Hepatocyte (in vitro differentiated cells): Measurements from ENCODE around the gene EIF4G3. TPM values are rescaled to one million over a fixed set of nuclear protein-coding genes. Genes with fewer than 3 reads are reported as not detected.

ENCODE experiments used
- DNase-seq: peaks from one replicate; pipeline ENCODE4 v3.0.0-alpha.2; 2016; ENCODE audit warnings: low spot score
- H2AFZ ChIP-seq: fragments of 200-600 bp; sonication (generic); 2 replicates; pipeline ENCODE4 v1.6.0; 2016; ENCODE audit warnings: antibody characterized with exemption, mild to moderate bottlenecking
- H3K27ac ChIP-seq: fragments of 200-600 bp; sonication (generic); 2 replicates; pipeline ENCODE4 v1.5.1; 2016; ENCODE audit warnings: mild to moderate bottlenecking
- H3K27me3 ChIP-seq: fragments of 200-600 bp; sonication (generic); 2 replicates; pipeline ENCODE4 v1.6.1; 2016
- H3K36me3 ChIP-seq: fragments of 200-600 bp; sonication (generic); replicated peaks from 2 replicates; pipeline ENCODE4 v1.5.1; 2016; ENCODE audit warnings: low read depth; ENCODE audit not compliant: insufficient read depth
- H3K4me1 ChIP-seq: fragments of 200-600 bp; sonication (generic); 2 replicates; pipeline ENCODE4 v1.5.1; 2016; ENCODE audit warnings: mild to moderate bottlenecking, moderate library complexity; ENCODE audit not compliant: insufficient read depth
- H3K4me2 ChIP-seq: fragments of 200-600 bp; sonication (generic); 2 replicates; pipeline ENCODE4 v1.6.0; 2016
- H3K4me3 ChIP-seq: fragments of 200-600 bp; sonication (generic); 2 replicates; pipeline ENCODE4 v1.5.1; 2016; ENCODE audit warnings: mild to moderate bottlenecking
- H3K79me2 ChIP-seq: fragments of 200-600 bp; sonication (generic); 2 replicates; pipeline ENCODE4 v1.6.0; 2017; ENCODE audit warnings: mild to moderate bottlenecking
- H3K9me2 ChIP-seq: fragments of 200-600 bp; sonication (generic); replicated peaks from 2 replicates; pipeline ENCODE4 v1.6.0; 2017; ENCODE audit warnings: mild to moderate bottlenecking; ENCODE audit not compliant: insufficient read depth
- H3K9me3 ChIP-seq: fragments of 200-600 bp; sonication (generic); 2 replicates; pipeline ENCODE4 v1.5.1; 2016; ENCODE audit warnings: low read depth, mild to moderate bottlenecking
- H4K20me1 ChIP-seq: fragments of 200-600 bp; sonication (generic); 2 replicates; pipeline ENCODE4 v1.6.0; 2016; ENCODE audit warnings: mild to moderate bottlenecking; ENCODE audit not compliant: insufficient read depth, poor library complexity, severe bottlenecking
- CTCF ChIP-seq: fragments of 200-600 bp; sonication (generic); IDR thresholded peaks from 2 replicates; pipeline ENCODE4 v1.5.1; 2016; ENCODE audit warnings: antibody characterized with exemption, mild to moderate bottlenecking; ENCODE audit not compliant: poor library complexity
- EZH2 ChIP-seq: fragments of 200-600 bp; sonication (generic); IDR thresholded peaks from 2 replicates; pipeline ENCODE4 v1.6.1; 2016; ENCODE audit warnings: antibody characterized with exemption, mild to moderate bottlenecking, borderline replicate concordance
- EZH2phosphoT487 ChIP-seq: fragments of 200-600 bp; sonication (generic); IDR thresholded peaks from one replicate; pipeline ENCODE4 v1.6.1; 2018; ENCODE audit warnings: antibody characterized with exemption, mild to moderate bottlenecking, low read depth, moderate library complexity; ENCODE audit not compliant: unreplicated experiment, severe bottlenecking
- WGBS: methylation state at CpG from one replicate; pipeline ENCODE4 v1.1.6; 2016; ENCODE audit warnings: low lambda C conversion rate; ENCODE audit errors: missing lambda C conversion rate; 5-methylcytosine and 5-hydroxymethylcytosine counted together
- polyA plus RNA-seq: library from polyadenylated mRNA; unstranded; fragments of >200 nt; fragmentation: Nextera tagmentation; extraction: Ambion mirVana; gene quantifications from 2 replicates; pipeline ENCODE4 v1.2.1, GENCODE V29; 2016
- total RNA-seq: library from RNA; depleted of rRNA; stranded (reverse); fragments of >200 nt; gene quantifications from 2 replicates; pipeline ENCODE4 v1.2.3, GENCODE V29; 2014

Gene EIF4G3
- total and polyA plus RNA-seq, 2 experiments from 2014 or later: 33.4 to 42.2 TPM

DNA sequence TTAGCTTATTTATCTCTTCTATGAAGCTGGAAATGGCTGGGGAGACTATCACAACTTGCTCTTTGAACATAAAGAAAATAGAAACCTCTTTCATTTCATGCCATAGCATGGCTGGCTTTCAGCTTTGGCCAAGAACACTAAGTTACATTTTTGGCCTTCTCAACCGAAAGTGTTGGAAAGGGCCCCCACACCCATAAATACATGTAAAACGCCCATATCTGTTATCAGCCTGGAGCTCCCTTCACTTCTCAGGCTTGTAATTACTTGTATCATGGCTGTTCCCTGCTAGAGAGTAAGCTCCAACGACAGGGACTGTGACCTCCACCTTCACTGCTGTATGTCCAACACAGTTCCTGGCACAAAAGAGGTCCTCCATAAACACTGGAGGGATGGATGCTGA is 12.7 kb upstream of the EIF4G3 start:
- no peak overlapping the region for H3K27ac ChIP-seq
- H3K9me2 ChIP-seq: no peaks in the 10 kb centered on the region
- no peaks in the 10 kb centered on the region for H3K9me3 ChIP-seq
- no peak for TF ChIP-seq EZH2
- TF ChIP-seq EZH2phosphoT487: no peak
- TF ChIP-seq CTCF: no peak
- H2AFZ ChIP-seq: no peak overlapping the region
- no peak overlapping the region for H3K4me2 ChIP-seq
- H3K79me2 ChIP-seq: no peaks in the 10 kb centered on the region
- no peak overlapping the region for H3K4me3 ChIP-seq
- DNase-seq: no peak
- H3K36me3 ChIP-seq: no peaks in the 10 kb centered on the region
- no peaks in the 10 kb centered on the region for H3K27me3 ChIP-seq
- H3K4me1 ChIP-seq: no peaks in the 10 kb centered on the region
- H4K20me1 ChIP-seq: no peaks in the 10 kb centered on the region
- 69% methylated on average over 3 of the region's 3 CpGs for WGBS

GRCh38 chr1:21188235-21188634 is 11.5 kb upstream of the EIF4G3 start:
- Histone ChIP-seq H3K9me2 (no peaks in the 10 kb centered on the region), H3K79me2 (no peaks in the 10 kb centered on the region), H3K9me3 (no peaks in the 10 kb centered on the region), H3K4me3 (no peak overlapping the region), H2AFZ (no peak overlapping the region), H4K20me1 (no peaks in the 10 kb centered on the region), H3K36me3 (no peaks in the 10 kb centered on the region), H3K27me3 (no peaks in the 10 kb centered on the region), H3K4me2 (no peak overlapping the region), H3K4me1 (no peaks in the 10 kb centered on the region), H3K27ac (no peak overlapping the region)
- no peak for DNase-seq
- no peak for TF ChIP-seq CTCF
- no peak for TF ChIP-seq EZH2phosphoT487
- no peak for TF ChIP-seq EZH2
- whole genome bisulfite sequencing: 91% methylated on average over 3 of the region's 3 CpGs

DNA sequence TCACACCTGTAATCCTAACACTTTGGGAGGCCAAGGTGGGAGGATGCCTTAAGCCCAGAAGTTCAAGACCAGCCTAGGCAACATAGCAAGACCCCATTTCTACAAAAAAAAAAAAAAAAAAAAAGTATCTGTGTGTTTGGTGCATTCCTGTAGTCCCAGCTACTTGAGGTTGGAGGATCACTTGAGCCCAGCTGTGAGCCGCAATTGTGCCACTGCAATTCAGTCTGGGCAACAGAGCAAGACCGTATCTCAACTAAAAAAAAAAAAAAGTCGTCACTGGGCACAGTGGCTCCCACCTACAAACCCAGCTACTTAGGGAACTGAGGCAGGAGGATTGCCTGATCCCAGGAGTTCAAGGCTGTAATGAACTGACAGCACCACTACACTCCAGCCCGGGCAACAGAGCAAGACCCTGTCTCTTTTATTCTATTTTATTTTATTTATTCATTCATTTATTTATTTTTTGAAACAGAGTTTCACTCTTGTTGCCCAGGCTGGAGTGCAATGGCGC is 8.6 kb upstream of the EIF4G3 start:
- no peaks in the 10 kb centered on the region for H3K27me3 ChIP-seq
- WGBS: 91% methylated on average over 5 of the region's 5 CpGs
- no peak for DNase-seq
- H3K9me2 ChIP-seq: no peaks in the 10 kb centered on the region
- no peaks in the 10 kb centered on the region for H3K79me2 ChIP-seq
- no peak overlapping the region for H2AFZ ChIP-seq
- H3K36me3 ChIP-seq: no peaks in the 10 kb centered on the region
- H3K4me2 ChIP-seq: no peak overlapping the region
- H3K4me1 ChIP-seq: no peaks in the 10 kb centered on the region
- no peak overlapping the region for H3K4me3 ChIP-seq
- H3K9me3 ChIP-seq: no peaks in the 10 kb centered on the region
- TF ChIP-seq EZH2phosphoT487 (no peak), EZH2 (no peak), CTCF (no peak)
- H4K20me1 ChIP-seq: no peaks in the 10 kb centered on the region
- H3K27ac ChIP-seq: no peak overlapping the region

- Histone ChIP-seq H3K4me1 (no peaks in the 10 kb centered on the region), H3K79me2 (no peaks in the 10 kb centered on the region), H3K9me3 (no peaks in the 10 kb centered on the region), H2AFZ (no peak overlapping the region), H4K20me1 (no peaks in the 10 kb centered on the region), H3K4me3 (no peak overlapping the region), H3K4me2 (no peak overlapping the region), H3K27ac (no peak overlapping the region), H3K9me2 (no peaks in the 10 kb centered on the region), H3K27me3 (no peaks in the 10 kb centered on the region), H3K36me3 (no peaks in the 10 kb centered on the region)
- WGBS: 45% methylated on average over 1 of the region's 1 CpG
- DNase-seq: no peak
- no peak for TF ChIP-seq CTCF
- TF ChIP-seq EZH2: no peak
- TF ChIP-seq EZH2phosphoT487: no peak
These were observed 7.6 kb upstream of the EIF4G3 start for GRCh38 chr1:21184276-21184675.
